Medulla oblongata (tissue), 1 donor: Measurements from ENCODE around the gene CYP3A5.
"Not testable (repeated sequence)": the region's sequence is repeated elsewhere in the genome, so short reads cannot be mapped to it uniquely, and the experiment has no call there.

Experiments
- DNase-seq: peaks from one replicate; pipeline ENCODE4 v3.0.0-alpha.2; 2015; ENCODE audit errors: extremely low spot score

CYP3A5 gene

GRCh38 chr7:99685871-99686608, 6.2 kb upstream of the CYP3A5 start:
- not testable (repeated sequence) for DNase-seq

- no peak for DNase-seq
Measured at GRCh38 chr7:99685129-99685758, 5.4 kb upstream of the CYP3A5 start.

DNA sequence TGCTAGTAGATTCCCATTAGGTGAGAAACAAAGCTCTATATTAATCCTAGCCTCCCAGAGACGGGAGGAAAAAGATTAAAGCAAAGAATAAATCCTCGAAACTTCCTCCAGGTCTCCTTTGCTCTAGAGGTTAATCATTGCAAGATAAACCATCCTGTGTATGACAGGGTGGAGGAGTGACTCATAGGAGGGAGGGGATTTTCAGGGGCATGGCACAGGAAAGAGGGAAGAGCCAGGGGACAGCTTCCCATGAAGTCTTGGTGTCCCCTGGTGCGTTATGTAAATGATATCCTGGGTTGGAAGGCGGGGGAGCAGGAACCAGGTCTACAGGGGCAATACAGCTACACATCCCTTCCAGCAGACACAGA, 780 bp downstream of the CYP3A5 start:
- no peak for DNase-seq

DNA sequence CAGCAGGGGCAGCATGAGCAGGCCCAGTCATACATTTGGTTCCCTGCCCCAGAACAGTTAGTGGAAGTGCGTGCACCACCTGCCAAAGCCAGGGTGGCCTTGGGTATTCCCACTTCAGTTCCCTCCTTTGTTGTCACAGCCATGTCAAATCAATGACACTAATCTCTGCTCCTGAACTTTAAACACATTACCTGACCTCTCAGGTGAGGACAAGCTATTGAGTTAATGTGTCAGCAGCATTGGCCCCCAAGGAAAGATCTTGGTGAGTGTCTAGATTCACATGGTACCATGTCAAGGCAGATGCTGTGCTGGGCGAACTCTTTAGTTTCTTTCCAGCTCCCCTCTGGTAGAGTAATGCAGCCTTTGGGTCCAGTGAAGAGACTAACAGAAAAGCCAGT, 2.1 kb downstream of the CYP3A5 start:
- DNase-seq, result no peak

- no peak for DNase-seq
Measured at GRCh38 chr7:99677013-99677647, 2.7 kb downstream of the CYP3A5 start.

DNA sequence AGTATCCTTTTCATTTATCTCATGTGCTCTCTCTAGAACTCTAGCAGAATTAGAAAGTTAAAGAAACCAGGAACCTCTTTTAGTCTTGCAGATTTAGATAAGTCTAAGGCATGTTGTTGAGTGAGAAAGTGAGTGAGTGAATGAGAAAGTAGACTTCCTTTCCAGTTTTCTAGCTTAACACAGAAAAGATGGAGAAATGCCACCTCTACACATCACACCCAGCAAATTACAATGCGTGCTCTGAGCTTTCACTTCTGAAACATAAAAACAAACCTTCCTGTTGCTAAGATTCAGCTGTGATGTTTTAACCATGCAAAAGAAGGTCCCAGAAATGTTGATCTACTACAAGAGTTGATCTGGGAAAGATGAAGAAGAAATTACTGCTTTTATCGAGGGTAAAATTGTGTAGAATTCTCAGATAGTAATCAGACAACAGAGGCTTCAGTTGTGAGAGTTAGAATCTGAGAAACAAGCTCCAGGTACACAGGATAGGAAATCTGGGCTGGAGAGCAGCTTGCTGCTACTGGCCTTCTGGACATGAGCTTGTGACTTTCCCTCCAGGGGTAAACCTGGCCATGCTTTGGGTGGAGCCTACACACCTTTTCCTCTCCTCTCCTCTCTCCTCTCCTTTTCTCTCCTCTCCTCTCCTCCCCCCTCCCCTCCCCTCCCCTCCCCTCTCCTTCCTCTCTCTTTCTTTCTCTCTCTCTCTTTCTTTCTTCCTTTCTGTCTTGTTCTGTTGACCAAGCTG, 4.6 kb downstream of the CYP3A5 start:
- no peak for DNase-seq

DNA sequence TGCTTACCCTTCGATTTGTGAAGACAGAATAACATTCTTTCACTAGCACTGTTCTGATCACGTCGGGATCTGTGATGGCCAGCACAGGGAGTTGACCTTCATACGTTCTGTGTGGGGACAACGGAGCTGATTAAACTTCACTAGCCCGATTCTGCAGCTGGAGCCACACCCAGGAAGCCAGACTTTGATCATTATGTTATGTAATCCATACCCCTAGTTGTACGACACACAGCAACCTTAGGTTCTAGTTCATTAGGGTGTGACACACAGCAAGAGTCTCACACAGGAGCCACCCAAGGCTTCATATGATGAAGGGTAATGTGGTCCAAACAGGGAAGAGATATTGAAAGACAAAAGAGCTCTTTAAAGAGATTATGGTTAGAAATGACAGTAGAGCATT, 7.2 kb downstream of the CYP3A5 start:
- DNase-seq, result no peak

GRCh38 chr7:99669782-99670181, 10.0 kb downstream of the CYP3A5 start:
- no peak for DNase-seq

DNA sequence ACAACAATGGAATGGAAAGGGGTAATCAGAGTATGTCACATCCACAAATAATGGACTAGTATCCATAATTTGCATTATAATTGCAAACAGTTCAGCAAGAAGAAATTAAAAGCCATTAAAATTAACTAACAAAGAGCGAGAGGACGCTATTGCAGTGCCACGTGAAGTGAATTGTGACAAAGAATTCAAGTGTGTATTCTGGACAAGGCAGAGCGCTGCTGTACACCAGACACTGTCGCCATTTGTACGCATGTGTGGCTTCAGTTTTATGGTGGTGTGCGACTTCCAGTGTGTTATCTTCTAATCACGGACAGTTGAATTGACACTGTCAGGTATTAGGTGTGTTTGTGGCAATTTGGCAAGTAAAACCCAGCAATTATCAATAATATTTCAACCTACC, 11.3 kb downstream of the CYP3A5 start:
- DNase-seq, result no peak

- DNase-seq, result no peak
Measured at GRCh38 chr7:99667179-99667578, 12.6 kb downstream of the CYP3A5 start.

GRCh38 chr7:99666013-99666395, 13.8 kb downstream of the CYP3A5 start:
- DNase-seq, result no peak

- no peak for DNase-seq
Measured at GRCh38 chr7:99665312-99666012, 14.3 kb downstream of the CYP3A5 start.

- DNase-seq, result not testable (repeated sequence)
Measured at GRCh38 chr7:99657879-99658278, 21.9 kb downstream of the CYP3A5 start.

DNA sequence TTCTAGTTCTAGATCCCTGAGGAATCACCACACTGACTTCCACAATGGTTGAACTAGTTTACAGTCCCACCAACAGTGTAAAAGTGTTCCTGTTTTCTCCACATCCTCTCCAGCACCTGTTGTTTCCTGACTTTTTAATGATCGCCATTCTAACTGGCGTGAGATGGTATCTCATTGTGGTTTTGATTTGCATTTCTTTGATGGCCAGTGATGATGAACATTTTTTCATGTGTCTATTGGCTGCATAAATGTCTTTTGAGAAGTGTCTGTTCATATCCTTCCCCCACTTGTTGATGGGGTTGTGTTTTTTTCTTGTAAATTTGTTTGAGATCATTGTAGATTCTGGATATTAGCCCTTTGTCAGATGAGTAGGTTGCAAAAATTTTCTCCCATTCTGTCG, 25.2 kb downstream of the CYP3A5 start:
- not testable (repeated sequence) for DNase-seq

DNA sequence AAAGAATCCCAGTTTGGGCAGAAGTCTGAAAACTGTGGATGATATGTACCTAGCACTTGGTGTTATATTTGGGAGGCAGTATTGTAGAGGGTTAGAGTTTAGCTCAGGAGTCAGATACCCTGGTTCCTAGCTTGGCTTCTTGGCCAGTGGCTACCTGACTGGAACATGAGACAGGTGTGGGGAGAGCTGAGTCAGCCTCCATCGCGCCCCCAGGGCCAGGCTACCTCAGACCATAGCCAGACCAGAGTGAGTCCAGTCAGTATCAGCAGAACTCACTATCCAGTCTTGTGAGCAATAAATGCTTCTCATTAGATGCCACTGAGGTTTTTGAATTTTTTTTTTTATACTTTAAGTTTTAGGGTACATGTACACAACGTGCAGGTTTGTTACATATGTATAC, 26.0 kb downstream of the CYP3A5 start:
- no peak for DNase-seq

DNA sequence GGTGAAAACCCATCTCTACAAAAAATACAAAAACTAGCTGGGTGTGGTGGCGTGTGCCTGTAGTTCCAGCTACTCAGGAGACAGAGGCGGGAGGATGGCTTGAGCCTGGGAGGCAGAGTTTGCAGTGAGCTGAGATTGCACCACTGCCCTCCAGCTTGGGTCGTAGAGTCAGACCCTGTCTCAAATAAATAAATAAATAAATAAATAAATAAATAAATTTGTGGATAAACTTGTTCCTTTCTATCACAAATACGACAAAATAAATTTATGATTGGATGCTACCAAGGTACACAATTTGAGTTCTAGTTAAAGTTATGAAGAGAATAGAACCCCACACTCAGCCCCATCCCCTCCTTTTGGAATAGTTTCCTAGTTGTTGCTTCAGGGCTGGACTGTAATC, 26.5 kb downstream of the CYP3A5 start:
- not testable (repeated sequence) for DNase-seq

DNA sequence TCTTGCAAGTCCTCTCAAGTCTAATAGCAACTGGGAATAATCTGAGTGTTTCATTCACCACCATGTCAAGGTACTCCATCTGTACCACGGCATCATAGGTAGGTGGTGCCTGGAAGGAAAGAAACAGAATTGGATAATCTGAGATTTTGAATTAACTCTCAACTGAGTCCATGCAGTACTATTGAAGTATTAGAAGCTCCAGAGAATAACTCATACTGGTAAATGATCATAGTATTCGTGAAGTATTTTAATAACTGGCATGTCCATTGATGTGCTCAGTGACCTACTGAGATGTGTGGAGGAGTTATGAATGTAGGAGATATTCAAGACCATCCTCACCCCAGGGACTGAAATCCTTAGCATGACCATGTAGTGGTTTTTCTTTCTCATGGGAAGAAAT, 27.1 kb downstream of the CYP3A5 start:
- DNase-seq, result no peak

- no peak for DNase-seq
Measured at GRCh38 chr7:99651290-99651689, 28.5 kb downstream of the CYP3A5 start.

- no peak for DNase-seq
Measured at GRCh38 chr7:99648843-99649242, 31.0 kb downstream of the CYP3A5 start.

GRCh38 chr7:99645590-99645989, 34.2 kb downstream of the CYP3A5 start:
- no peak for DNase-seq

DNA sequence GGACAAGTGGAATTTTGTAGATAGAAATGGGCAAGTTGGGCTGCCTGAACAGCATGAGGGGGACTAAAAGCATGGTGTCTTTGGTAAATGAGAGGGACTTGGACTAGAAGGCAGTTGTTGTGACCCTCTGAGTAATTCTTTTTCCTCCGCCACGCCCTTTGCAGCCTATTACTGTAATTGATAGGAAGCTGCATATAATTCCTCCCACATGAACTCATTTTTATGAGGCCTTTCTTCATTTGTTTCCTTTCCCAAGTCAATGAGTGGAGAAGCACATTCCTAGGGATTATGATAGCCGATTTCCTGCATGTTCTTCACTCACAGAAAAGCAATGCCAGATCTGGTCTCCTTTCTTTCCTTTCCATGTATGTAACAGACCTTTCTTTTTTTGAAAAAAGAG, 35.4 kb downstream of the CYP3A5 start:
- no peak for DNase-seq

- no peak for DNase-seq
Measured at GRCh38 chr7:99643464-99643863, 36.3 kb downstream of the CYP3A5 start.
